GM23248 (cell line): ENCODE data around the gene IP6K1. TPM values are rescaled to one million over a fixed set of nuclear protein-coding genes. Genes with fewer than 3 reads are reported as not detected.
"Not testable (repeated sequence)": the region's sequence is repeated elsewhere in the genome, so short reads cannot be mapped to it uniquely, and the experiment has no call there.

Experiments
- DNase-seq: peaks from one replicate; pipeline ENCODE4 v3.0.0-alpha.2; 2015
- H2AFZ ChIP-seq: fragments of 200-600 bp; sonication (generic); 2 replicates; pipeline ENCODE4 v1.6.1; 2016; ENCODE audit warnings: antibody characterized with exemption
- H3F3A ChIP-seq: fragments of 200-600 bp; sonication (generic); 2 replicates; pipeline ENCODE4 v1.6.1; 2016; ENCODE audit warnings: mild to moderate bottlenecking, antibody characterized with exemption, mixed run types; ENCODE audit not compliant: insufficient read depth
- H3K27ac ChIP-seq: fragments of 200-600 bp; sonication (generic); 2 replicates; pipeline ENCODE4 v1.5.1; 2016; ENCODE audit warnings: mild to moderate bottlenecking
- H3K27me3 ChIP-seq: fragments of 200-600 bp; sonication (generic); replicated peaks from 2 replicates; pipeline ENCODE4 v1.6.1; 2016; ENCODE audit warnings: mild to moderate bottlenecking; ENCODE audit not compliant: insufficient read depth
- H3K36me3 ChIP-seq: fragments of 200-600 bp; sonication (generic); 2 replicates; pipeline ENCODE4 v1.6.1; 2016; ENCODE audit warnings: low read depth, mild to moderate bottlenecking
- H3K4me1 ChIP-seq: fragments of 200-600 bp; sonication (generic); 2 replicates; pipeline ENCODE4 v1.6.1; 2016; ENCODE audit warnings: mild to moderate bottlenecking; ENCODE audit not compliant: insufficient read depth
- H3K4me2 ChIP-seq: fragments of 200-600 bp; sonication (generic); one replicate; pipeline ENCODE4 v1.6.1; 2016; ENCODE audit warnings: mild to moderate bottlenecking; ENCODE audit not compliant: unreplicated experiment
- H3K4me3 ChIP-seq: fragments of 200-600 bp; sonication (generic); 2 replicates; pipeline ENCODE4 v1.5.1; 2016; ENCODE audit warnings: mild to moderate bottlenecking
- H3K79me2 ChIP-seq: fragments of 200-600 bp; sonication (generic); 2 replicates; pipeline ENCODE4 v1.6.1; 2016; ENCODE audit warnings: mild to moderate bottlenecking; ENCODE audit not compliant: insufficient read depth
- H3K9ac ChIP-seq: fragments of 200-600 bp; sonication (generic); 2 replicates; pipeline ENCODE4 v1.6.1; 2016; ENCODE audit warnings: mild to moderate bottlenecking
- H3K9me2 ChIP-seq: fragments of 200-600 bp; sonication (generic); 2 replicates; pipeline ENCODE4 v1.6.1; 2016; ENCODE audit warnings: mixed run types, mild to moderate bottlenecking, moderate library complexity; ENCODE audit not compliant: insufficient read depth
- H3K9me3 ChIP-seq: fragments of 200-600 bp; sonication (generic); one replicate; pipeline ENCODE4 v1.6.1; 2017; ENCODE audit warnings: low read depth
- H4K20me1 ChIP-seq: fragments of 200-600 bp; sonication (generic); 2 replicates; pipeline ENCODE4 v1.6.0; 2016; ENCODE audit not compliant: insufficient read depth
- EZH2 ChIP-seq: fragments of 200-600 bp; sonication (generic); IDR thresholded peaks from 2 replicates; pipeline ENCODE4 v1.6.1; 2018; ENCODE audit warnings: antibody characterized with exemption, mild to moderate bottlenecking; ENCODE audit not compliant: insufficient read depth, poor library complexity, severe bottlenecking
- EZH2phosphoT487 ChIP-seq: fragments of 200-600 bp; sonication (generic); IDR thresholded peaks from 2 replicates; pipeline ENCODE4 v1.6.1; 2018; ENCODE audit warnings: antibody characterized with exemption, moderate library complexity, mild to moderate bottlenecking, low read depth; ENCODE audit not compliant: insufficient read depth
- WGBS, 2 experiments: methylation state at CpG; one replicate each; pipeline ENCODE4 v1.1.6; 2015 to 2017; ENCODE audit warnings: low lambda C conversion rate in 2 of 2, low coverage in 1 of 2; ENCODE audit errors: missing lambda C conversion rate in 2 of 2; 5-methylcytosine and 5-hydroxymethylcytosine counted together
- in situ Hi-C: fragments of 300-500 bp; cut with MboI; formaldehyde crosslinking; loops from 2 replicates; pipeline ENCODE4 v1.15.0; 2020
- polyA plus RNA-seq: library from polyadenylated mRNA; unstranded; fragments of >200 nt; fragmentation: Nextera tagmentation; extraction: Ambion mirVana; gene quantifications from 2 replicates; pipeline ENCODE4 v1.2.1, GENCODE V29; 2016
- total RNA-seq: library from RNA; depleted of rRNA; stranded (reverse); fragments of >200 nt; shearing (Covaris generic); gene quantifications from 2 replicates; pipeline ENCODE4 v1.2.3, GENCODE V29; 2014

IP6K1 gene
- total and polyA plus RNA-seq, 2 experiments from 2014 or later: 18.7 to 27.2 TPM

GRCh38 chr3:49701388-49702077 is 84.8 kb downstream of the IP6K1 start:
- Histone ChIP-seq H3K4me3 (no peak overlapping the region), H3K9me2 (no peaks in the 10 kb centered on the region), H3K9ac (no peak overlapping the region), H3K27me3 (no peaks in the 10 kb centered on the region), H3K4me2 (no peak overlapping the region), H2AFZ (no peak overlapping the region), H3K27ac (no peak overlapping the region), H4K20me1 (no peaks in the 10 kb centered on the region), H3K36me3 (no peaks in the 10 kb centered on the region), H3K79me2 (no peaks in the 10 kb centered on the region), H3K9me3 (no peaks in the 10 kb centered on the region), H3F3A (0 out of 2 replicates have a peak, but pooled peaks cover under 1% of the 10 kb centered on the region), H3K4me1 (no peaks in the 10 kb centered on the region)
- no peak for TF ChIP-seq EZH2
- no peak for TF ChIP-seq EZH2phosphoT487
- in situ Hi-C loops: no loop called here
- WGBS, 2 experiments: 92% methylated on average over 16 to 21 of the region's 21 CpGs
- peak; percentile 39 for DNase-seq

DNA sequence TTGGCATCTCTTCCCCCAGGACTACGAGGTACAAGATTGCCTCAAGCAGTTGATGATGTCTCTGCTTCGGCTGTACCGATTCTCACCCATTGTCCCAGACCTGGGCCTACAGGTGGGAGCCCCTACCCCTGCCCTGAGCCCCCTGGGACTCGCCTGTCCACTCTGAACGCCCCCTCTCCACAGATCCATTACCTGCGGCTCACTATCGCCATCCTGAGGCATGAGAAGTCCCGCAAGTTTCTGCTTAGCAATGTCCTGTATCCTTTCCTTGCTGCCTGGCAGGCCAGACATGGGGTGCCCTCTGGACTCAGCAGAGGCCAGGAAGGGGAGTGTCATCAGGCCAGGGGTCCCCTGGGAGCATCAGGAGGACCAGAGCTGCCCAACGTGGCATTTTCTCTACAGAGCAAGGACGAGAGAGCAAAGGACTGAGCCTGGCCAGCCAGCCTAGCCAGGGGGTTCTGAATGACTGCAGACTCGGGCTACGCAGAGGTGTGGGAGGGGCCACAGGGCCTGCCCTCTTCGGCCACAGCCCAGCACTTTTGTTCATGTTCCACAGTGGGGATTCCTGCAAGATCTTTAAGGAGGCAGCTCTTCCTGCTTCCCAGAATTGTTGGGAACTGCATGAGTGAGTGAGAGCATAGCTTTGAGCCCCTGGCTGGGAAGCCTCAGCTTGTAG is 85.8 kb downstream of the IP6K1 start:
- H4K20me1 ChIP-seq: no peaks in the 10 kb centered on the region

DNA sequence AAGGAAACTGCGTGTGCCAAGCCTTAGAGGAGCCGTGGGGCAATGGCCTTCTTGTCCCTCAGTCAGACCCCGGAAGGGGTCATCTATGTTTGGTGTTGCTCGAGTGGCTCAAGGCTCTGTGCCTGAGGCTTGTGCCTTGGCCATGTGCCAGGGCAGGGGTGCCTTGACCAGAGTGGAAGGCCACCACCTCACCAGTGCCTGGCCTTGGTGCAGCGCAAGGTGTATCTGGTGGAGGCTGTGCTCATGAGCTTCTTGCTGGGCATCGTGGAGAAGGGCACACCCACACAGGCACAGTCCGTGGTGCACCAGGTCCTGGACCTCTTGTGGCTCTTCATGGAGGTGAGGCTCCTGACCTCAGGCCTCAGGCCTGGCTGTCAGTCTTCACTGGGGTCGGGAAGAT is 86.3 kb downstream of the IP6K1 start:
- in situ Hi-C loops: no loop called here
- H3K9me3 ChIP-seq: no peaks in the 10 kb centered on the region
- no peaks in the 10 kb centered on the region for H3F3A ChIP-seq
- no peak for DNase-seq
- H3K9me2 ChIP-seq: no peaks in the 10 kb centered on the region
- H3K4me1 ChIP-seq: no peaks in the 10 kb centered on the region
- no peak for TF ChIP-seq EZH2phosphoT487
- TF ChIP-seq EZH2: no peak
- no peak overlapping the region for H3K9ac ChIP-seq
- no peaks in the 10 kb centered on the region for H3K79me2 ChIP-seq
- 68 to 80% methylated on average over 7 to 8 of the region's 8 CpGs for WGBS, 2 experiments
- no peaks in the 10 kb centered on the region for H3K36me3 ChIP-seq
- no peak overlapping the region for H3K4me3 ChIP-seq
- H3K27ac ChIP-seq: no peak overlapping the region
- no peak overlapping the region for H3K4me2 ChIP-seq
- H2AFZ ChIP-seq: no peak overlapping the region
- H3K27me3 ChIP-seq: no peaks in the 10 kb centered on the region
- H4K20me1 ChIP-seq: no peaks in the 10 kb centered on the region

More for the DNA sequence above, 85.8 kb downstream of the IP6K1 start:
- no peaks in the 10 kb centered on the region for H3K9me2 ChIP-seq
- H3K4me2 ChIP-seq: no peak overlapping the region
- no peak for DNase-seq
- H3K4me3 ChIP-seq: no peak overlapping the region
- H3K27ac ChIP-seq: no peak overlapping the region
- no peaks in the 10 kb centered on the region for H3F3A ChIP-seq
- H3K79me2 ChIP-seq: no peaks in the 10 kb centered on the region
- no peaks in the 10 kb centered on the region for H3K4me1 ChIP-seq
- H3K9me3 ChIP-seq: no peaks in the 10 kb centered on the region
- no peak overlapping the region for H2AFZ ChIP-seq
- H3K36me3 ChIP-seq: no peaks in the 10 kb centered on the region
- WGBS, 2 experiments: 74 to 75% methylated on average over 13 of the region's 13 CpGs
- TF ChIP-seq EZH2 (no peak), EZH2phosphoT487 (no peak)
- no peaks in the 10 kb centered on the region for H3K27me3 ChIP-seq
- no peak overlapping the region for H3K9ac ChIP-seq
- in situ Hi-C loops: no loop called here

DNA sequence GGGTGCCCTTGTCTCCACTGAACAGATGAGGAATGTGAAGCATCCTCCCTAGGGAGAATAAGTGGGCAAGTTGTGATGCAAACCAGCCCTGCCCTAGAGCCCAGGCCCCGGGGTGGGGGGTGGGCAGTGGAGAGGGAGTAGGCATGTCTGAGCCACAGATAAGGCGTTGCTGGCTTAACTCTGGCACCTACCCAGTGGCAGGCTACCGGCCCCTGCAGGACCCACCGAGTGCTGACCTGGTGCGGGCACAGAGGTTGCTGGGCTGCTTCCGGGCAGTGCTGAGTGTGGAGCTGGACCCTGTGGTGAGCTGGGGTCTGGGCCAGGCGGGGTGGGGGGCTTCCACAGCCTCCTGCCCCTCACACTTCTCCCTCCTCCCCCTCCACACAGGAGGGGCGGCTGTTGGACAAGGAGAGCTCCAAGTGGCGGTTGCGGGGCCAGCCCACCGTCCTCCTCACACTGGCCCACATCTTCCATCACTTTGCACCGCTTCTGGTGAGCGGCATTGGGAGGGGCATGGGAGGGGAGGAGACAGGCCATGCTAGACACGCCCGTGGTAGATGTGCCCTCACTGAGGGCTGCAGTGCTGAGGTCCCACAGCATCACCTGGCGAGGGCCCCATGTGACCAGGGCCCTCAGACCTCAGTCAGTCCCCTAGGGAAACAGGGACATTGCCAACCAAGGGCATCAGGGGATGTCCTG is 86.9 kb downstream of the IP6K1 start:
- Histone ChIP-seq H3K27ac (no peak overlapping the region), H3K9me2 (no peaks in the 10 kb centered on the region), H3K4me1 (no peaks in the 10 kb centered on the region), H3K36me3 (no peaks in the 10 kb centered on the region), H4K20me1 (no peaks in the 10 kb centered on the region), H3K4me3 (no peak overlapping the region), H3K9me3 (no peaks in the 10 kb centered on the region), H3K27me3 (no peaks in the 10 kb centered on the region), H3F3A (no peaks in the 10 kb centered on the region), H3K9ac (no peak overlapping the region), H3K4me2 (no peak overlapping the region), H2AFZ (no peak overlapping the region), H3K79me2 (peaks cover 5% of the 10 kb centered on the region; the same call in 1 of the 2 replicates)
- peak; percentile 38 for DNase-seq
- in situ Hi-C loops: no loop called here
- TF ChIP-seq EZH2phosphoT487: no peak
- no peak for TF ChIP-seq EZH2
- WGBS, 2 experiments: 78 to 80% methylated on average over 13 to 16 of the region's 16 CpGs

DNA sequence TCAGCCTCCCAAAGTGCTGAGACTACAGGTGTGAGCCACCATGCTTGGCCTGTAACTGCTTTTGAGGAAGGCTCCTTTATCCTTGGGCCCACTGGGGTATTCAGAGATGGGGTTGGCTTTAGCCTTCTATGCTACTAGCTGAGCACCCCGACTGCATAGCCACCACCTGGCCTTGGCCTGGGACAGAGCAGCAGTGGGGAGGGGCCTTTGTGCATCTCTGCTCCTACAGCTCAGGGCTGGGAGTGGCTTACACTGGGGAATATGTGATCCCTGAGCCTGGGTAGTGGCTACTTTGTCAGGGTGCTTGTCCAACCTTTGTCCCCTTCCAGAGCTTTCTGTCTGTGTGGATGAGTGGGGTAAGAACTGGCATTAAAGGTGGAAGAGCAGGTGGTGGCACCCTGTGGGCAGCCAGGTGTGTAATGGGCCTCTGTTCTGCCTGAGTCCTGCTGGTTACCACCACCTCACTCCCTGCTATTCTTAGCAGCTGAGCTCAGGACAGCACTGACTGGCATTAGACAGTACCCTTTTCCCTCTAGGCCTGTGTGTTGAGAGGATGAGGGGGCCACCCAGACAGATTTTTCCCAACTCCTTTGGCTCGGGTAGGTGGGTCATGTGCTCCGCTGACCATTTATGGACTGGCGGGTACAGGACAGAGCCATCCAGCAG is 90.9 kb downstream of the IP6K1 start:
- H3K27me3 ChIP-seq, H3K4me1 ChIP-seq, H3K4me2 ChIP-seq, H3K4me3 ChIP-seq, H3K9ac ChIP-seq, H3F3A ChIP-seq, H4K20me1 ChIP-seq, H3K36me3 ChIP-seq, H2AFZ ChIP-seq, DNase-seq, H3K9me2 ChIP-seq, in situ Hi-C loops, H3K9me3 ChIP-seq, H3K27ac ChIP-seq: not testable (repeated sequence)
- 66 to 82% methylated on average over 2 to 4 of the region's 4 CpGs for WGBS, 2 experiments
- H3K79me2 ChIP-seq: peaks cover 42% of the 10 kb centered on the region

GRCh38 chr3:49694409-49695070 is 91.8 kb downstream of the IP6K1 start:
- H3K9me2 ChIP-seq, in situ Hi-C loops, H3K4me3 ChIP-seq, H3F3A ChIP-seq, DNase-seq, H3K9ac ChIP-seq, H3K9me3 ChIP-seq, H4K20me1 ChIP-seq, H3K36me3 ChIP-seq, H3K27me3 ChIP-seq, H3K4me1 ChIP-seq, H2AFZ ChIP-seq, H3K4me2 ChIP-seq, H3K27ac ChIP-seq: not testable (repeated sequence)
- WGBS, 2 experiments: 44 to 48% methylated on average over 6 of the region's 6 CpGs
- peaks cover 51% of the 10 kb centered on the region for H3K79me2 ChIP-seq
